GM10847 (cell line): ENCODE measurements around the gene NDUFC1.

Experiments
- POLR2A ChIP-seq: IDR thresholded peaks from 2 replicates; pipeline ENCODE4 v1.6.1; 2011; ENCODE audit not compliant: insufficient read length; ENCODE audit errors: extremely low read depth

NDUFC1 gene

DNA sequence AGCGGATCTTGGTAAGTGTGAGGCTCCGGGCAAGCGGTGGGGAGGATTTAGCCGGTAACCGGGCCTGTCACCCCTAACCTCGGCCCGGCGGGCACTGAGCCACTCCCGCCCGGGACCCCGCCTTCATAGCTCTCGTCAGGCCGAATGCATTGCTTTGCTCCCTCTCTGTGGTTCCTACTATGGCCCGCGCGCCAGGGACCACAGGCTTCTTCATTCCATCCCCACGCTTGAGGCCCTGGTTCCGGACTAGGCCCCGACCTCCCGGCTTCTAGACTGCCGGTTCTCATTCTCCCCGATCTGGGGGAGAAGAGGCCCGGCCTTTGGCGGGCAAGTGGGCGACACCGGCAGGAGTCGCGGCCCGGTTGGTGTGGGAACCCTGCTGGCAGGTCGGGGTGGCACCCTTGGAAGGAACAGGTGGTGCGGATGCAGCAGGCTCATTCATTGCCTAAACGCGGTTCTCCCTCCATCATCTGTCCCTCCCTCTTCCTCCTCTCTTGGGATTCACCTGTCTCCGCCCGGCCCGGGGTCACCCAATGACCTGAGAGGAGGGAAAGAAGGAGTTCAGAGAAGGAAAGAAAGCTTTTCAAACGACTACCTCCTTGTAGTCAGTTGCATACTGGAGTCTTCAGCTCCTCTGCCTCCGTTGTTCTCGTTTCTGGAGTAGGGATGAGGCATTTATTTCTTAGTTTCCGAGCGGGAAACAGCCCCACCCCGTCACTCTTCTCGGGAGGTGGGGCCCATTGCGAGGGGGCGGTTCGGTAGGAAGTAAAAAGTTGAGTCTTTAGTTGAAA, at the start of gene NDUFC1:
Gene NDUFC1 (minus strand): TSS at position 657 of the 791 bp plus-strand sequence. CDS start 6,679 bp downstream, outside the sequence.
- TF ChIP-seq POLR2A = no peak

DNA sequence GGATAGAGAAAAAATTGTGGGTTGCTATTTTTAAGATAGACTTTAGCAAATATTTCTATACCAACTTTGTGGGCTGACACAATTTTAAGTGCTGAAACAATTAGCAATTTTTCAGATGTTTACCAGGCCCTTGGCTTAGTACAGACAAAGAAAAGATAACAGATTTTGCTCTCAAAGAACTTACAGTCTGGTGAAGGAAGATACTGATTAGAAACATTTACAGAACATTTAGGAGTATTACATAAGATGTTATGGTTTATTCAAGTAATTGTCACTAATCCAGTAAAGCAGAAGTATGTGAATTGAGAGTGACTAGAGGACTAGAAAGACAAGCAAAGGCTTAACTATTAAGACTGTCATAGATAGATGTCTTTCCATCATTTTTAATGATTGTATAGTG, 35.3 kb upstream of the NDUFC1 start:
- TF ChIP-seq POLR2A = no peak

DNA sequence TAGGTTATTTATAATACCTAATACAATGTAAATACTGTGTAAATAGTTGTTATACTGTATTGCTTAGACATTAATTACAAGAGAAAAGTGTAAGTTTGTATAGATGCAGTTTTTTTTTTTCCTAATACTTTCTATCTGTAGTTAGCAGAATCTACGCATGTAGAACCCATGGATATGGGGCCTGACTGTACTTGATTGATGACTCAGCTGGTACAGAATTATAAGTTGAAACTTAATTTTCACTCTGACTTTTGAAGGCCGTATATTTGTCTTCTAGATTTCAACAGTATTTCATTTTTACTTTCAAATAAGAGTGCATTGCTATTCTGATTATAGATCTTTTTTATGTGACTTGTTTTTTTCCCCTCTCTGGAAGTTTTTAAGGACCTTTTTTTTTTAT, 30.8 kb upstream of the NDUFC1 start:
- no peak for TF ChIP-seq POLR2A

DNA sequence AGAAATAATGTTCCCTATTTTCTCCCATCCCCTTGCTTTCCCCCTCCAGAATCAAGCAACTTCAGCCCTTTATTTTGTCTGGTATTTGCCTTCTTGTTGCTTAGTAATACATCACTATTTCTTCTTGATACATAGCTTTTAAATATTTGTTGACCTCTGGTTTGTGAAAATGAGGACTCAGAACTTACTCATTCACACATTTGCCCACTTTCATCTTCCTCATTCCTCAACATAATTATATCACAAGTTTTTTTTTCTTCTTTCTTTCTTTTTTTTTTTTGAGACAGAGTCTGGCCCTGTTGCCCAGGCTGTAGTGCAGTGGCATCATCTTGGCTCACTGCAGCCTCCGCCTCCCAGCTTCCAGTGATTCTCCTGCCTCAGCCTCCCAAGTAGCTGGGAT, 28.9 kb upstream of the NDUFC1 start:
- TF ChIP-seq POLR2A = no peak

DNA sequence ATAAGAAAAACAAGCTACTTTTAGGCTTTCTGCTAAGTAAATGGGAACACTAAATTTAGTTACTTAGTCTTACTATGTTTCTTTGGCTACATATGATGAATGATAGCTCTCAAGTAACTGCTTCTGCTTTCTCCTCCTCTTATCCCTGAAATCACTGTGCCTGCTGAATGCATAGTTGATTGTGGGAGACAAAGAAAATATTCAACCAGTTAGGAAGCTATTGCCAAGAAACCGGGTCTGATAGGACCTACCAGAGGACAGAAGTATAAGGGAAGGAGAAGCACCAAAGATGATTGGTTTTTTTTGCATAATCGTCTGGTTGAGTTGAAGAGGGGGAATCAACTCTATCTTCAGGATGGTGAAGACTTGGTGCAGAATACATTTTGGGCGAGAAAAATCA, 28.0 kb upstream of the NDUFC1 start:
- TF ChIP-seq POLR2A = no peak

DNA sequence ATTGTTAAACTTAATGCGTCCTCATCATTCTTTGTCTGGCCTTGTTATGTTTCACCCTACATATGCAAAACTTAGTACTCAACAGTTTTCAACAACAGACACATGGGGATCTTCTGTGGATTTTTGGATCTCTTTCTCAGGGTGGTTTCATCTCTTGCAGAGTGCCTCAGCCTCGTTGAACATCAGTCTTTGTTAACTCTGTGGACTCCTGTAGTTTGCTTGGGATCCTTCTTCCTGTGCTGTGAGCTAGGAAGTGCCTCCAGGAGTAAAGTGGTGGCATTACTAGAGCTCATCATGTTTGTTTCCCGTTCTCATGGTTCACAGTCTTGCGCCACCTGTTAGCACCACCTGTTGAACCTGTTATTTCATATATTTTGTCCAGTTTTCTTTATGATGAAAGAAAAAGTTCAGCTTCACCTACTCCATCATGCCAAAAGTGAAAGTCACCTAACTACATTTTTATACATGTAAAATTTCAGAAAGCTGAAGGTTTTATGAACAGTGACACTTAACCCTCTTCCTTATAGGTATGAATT, 27.5 kb upstream of the NDUFC1 start:
- no peak for TF ChIP-seq POLR2A

DNA sequence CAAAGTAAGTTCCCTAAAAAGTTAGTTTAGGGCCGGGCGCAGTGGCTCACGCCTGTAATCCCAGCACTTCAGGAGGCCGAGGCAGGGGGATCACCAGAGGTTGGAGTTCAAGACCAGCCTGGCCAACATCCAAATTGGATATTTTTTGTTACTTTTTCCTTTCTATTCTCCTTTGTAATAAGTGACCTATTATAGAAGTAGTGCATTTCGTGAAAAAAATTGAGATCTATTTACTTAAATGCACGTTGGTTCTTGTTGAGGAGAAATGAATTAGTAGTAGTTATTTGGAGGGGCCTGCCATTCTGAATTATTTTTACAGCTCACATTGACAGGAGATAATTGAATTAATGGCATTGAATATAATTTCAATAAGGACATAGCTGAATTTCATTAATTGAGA, 22.3 kb upstream of the NDUFC1 start:
- TF ChIP-seq POLR2A = no peak

DNA sequence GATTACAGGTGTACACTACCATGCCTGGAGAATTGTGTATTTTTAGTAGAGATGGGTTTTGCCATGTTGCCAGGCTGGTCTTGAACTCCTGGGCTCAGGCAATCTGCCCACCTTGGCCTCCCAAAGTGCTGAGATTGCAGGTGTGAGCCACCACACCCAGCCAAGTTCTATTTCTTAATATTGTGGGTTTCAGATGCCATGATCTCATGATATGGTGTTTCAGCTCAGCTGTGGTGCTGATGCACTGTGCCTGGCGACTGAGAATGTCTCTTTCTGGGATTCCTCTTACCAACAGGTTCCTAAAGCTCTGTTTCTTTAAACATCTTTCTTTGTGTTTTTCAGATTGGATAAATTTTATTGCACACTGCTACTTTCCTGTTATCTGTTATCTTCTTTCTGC, 17.3 kb upstream of the NDUFC1 start:
- no peak for TF ChIP-seq POLR2A

DNA sequence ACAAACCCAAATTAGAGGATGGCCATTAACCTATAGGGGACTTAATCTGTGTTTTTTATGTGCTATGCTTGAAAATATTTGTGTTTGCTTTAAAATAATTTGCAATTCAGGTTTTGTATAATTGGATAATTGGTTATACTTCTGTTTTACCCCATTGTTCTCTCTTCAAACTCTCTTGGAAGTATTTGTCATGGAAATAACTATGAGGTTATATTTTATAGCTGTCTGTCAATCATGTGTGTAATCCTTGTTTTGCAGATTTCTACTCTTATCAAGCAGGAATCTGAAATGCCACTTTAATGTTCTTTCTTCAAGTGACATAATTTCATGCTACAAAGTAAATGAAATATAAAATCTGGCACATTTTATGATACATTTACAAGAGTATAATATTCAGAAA, 15.4 kb upstream of the NDUFC1 start:
- no peak for TF ChIP-seq POLR2A

DNA sequence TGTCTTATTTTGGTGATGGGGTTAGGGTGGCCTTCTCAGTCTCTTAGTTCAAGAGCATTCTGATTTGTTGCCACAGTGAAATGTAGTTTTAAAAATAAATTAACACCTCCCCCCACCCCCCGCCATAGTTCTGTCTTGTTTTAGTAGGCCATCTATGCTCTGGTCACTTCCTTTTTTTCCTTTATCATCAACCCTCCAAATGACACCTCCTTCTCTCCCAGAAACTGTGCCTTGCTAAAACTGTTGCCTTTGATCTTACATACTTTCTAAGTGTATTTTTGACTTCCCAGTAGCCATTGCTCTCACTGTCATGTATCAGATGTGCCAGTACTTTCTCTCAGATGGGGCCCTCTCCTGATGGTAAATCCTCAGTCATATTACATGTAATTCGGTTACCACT, 14.5 kb upstream of the NDUFC1 start:
- TF ChIP-seq POLR2A = no peak

DNA sequence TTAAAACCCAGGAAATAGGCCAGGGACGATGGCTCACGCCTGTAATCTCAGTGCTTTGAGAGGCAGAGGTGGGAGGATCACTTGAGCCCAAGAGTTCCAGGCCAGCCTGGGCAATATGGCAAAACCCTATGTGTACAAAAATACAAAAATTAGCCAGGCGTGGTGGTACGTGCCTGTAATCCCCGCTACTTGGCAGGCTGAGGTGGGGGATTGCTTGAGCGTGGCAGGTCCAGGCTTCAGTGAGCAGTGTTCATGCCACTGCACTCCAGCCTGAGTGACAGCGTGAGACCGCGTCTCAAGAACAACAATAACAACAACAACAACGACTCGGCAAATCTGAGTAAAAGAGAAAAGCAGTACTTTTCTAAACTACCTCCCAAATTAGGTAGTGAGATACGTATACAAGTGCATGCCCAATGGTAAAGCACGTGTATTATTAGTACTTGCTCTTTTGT, 13.0 kb upstream of the NDUFC1 start:
- TF ChIP-seq POLR2A = no peak

DNA sequence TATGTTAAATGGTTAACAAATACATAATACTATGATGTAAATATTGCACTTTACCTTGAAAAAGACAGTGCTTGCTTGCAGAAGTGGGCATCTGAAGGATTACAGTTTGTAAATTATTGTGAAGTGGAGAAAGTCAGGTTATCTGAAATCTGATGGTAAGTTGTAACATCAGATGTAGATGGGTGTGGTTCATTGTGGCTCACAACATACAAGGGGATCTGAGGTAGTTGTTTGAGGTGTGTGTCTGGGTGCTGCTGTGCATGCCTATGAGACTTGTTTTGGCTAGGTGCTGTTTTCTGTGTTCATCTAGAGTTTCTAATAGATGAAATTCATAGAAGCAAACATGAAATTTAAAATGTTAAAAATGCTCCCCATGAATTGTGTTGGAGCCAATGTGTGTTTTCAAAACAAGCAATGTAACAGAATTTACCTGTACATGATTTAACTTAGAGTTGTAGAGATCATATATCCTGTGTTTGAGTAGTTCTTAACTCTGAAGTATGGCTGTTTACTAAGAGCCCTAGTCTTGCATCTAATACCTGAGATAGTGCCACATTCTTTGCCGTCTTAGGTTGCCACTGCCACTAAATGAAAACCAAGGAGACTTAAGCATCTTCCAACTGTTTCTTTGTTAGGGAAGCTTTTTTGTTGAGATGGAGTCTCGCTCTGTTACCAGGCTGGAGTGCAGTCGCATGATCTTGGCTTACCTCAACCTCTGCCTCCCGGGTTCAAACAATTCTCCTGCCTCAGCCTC, 11.9 kb upstream of the NDUFC1 start:
- no peak for TF ChIP-seq POLR2A

DNA sequence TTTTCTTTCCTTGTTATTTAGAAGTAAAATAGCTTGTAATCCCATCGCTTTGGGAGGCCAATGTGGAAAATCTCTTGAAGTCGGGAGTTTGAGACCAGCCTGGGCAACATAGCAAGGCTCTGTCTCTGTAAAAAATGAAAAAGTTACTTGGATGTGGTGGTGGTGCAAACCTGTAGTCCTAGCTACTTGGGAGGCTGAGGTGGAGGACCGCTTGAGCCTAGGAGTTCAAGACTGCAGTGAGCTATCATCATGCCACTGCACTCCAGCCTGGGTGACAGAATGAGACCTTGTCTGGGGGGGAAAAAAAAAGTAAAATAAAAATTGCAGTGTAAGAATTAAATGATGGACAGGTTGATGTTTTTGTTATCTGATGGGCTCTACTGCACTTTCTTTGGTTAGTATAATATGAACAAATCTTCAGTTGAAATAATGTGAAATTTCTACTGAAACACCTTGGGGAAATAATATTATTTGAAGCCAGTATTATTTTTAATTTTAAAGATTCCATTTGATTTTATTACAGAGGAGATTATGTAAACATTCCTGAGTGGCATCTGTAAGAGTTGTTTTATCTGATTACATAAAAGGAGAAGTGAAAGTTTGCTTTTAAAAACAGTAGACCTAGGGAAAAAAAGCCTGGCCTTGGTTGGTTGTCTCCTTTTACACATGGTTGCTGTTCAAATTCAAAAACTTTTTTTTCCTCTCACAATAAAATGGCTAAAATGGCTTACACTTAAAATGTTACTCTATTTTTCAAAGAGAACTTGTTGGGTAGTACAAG, 10.5 kb upstream of the NDUFC1 start:
- TF ChIP-seq POLR2A = no peak

DNA sequence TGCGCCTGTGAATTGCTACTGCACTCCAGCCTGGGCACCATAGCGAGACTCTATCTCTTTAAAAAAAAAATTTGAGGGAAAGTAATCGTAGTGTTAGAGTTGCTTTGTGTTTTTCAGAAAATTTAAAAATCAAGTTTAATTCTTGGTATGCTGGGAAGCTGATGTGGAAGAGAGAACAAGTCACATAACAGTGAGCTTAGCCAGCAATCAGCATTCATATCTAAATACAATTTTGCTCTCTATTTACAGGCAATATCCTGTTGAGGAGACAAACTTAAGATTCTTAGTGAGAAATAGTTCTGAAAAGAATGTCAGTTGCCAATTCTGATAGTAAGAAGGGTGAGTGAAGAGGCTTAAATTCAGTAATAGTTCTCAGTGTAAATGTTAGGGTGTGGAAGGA, 9.6 kb upstream of the NDUFC1 start:
- no peak for TF ChIP-seq POLR2A

DNA sequence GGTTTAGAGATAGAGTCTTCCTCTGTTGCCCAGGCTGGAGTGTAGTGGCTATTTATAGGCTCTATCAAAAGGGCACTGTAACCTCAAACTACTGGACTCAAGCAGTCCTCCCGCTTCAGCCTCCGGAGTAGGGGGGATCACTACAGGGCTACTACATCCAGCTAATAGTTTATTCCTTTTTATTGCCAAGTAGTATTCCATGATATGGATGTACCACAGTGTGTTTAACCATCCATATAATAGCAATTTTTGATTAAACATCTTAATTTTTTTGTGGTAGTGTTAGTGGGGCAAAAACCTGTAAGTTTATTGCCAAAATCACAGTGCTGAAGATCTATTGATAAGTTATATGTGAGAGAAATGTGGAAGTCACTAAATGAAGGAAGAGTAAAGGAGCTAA, 2.6 kb upstream of the NDUFC1 start:
- TF ChIP-seq POLR2A = no peak
